MM.1S (cell line): Measurements from ENCODE around the gene RRM1.

Experiments used
- DNase-seq: peaks from one replicate; pipeline ENCODE4 v3.0.0-alpha.2; 2015
- H2AFZ ChIP-seq: fragments of 300-600 bp; sonication (generic); 2 replicates; pipeline ENCODE4 v1.6.0; 2016; ENCODE audit warnings: antibody characterized with exemption, low read length
- H3F3A ChIP-seq: fragments of 300-600 bp; sonication (generic); 2 replicates; pipeline ENCODE4 v1.6.1; 2016; ENCODE audit warnings: mild to moderate bottlenecking, antibody characterized with exemption, low read length, moderate library complexity, mixed read lengths; ENCODE audit not compliant: insufficient read depth
- H3K27ac ChIP-seq: fragments of 300-600 bp; sonication (generic); 2 replicates; pipeline ENCODE4 v1.5.1; 2016; ENCODE audit warnings: mild to moderate bottlenecking, low read length
- H3K27me3 ChIP-seq: fragments of 300-600 bp; sonication (generic); replicated peaks from 2 replicates; pipeline ENCODE4 v1.6.0; 2016; ENCODE audit warnings: low read length; ENCODE audit not compliant: insufficient read depth
- H3K36me3 ChIP-seq: fragments of 300-600 bp; sonication (generic); replicated peaks from 2 replicates; pipeline ENCODE4 v1.6.1; 2016; ENCODE audit warnings: mild to moderate bottlenecking, low read length, mixed read lengths; ENCODE audit not compliant: insufficient read depth
- H3K4me1 ChIP-seq: fragments of 300-600 bp; sonication (generic); 2 replicates; pipeline ENCODE4 v1.6.1; 2016; ENCODE audit warnings: low read length, mixed read lengths
- H3K4me2 ChIP-seq: fragments of 300-600 bp; sonication (generic); 2 replicates; pipeline ENCODE4 v1.6.0; 2016; ENCODE audit warnings: low read depth, low read length
- H3K4me3 ChIP-seq: fragments of 300-600 bp; sonication (generic); 2 replicates; pipeline ENCODE4 v1.5.1; 2016; ENCODE audit warnings: low read length, mixed read lengths
- H3K79me2 ChIP-seq: fragments of 300-600 bp; sonication (generic); 2 replicates; pipeline ENCODE4 v1.6.1; 2016; ENCODE audit warnings: mixed run types, low read length, mixed read lengths
- H3K9ac ChIP-seq: fragments of 300-600 bp; sonication (generic); 2 replicates; pipeline ENCODE4 v1.6.1; 2016; ENCODE audit warnings: low read length, mixed read lengths
- H3K9me2 ChIP-seq: fragments of 300-600 bp; sonication (generic); replicated peaks from 2 replicates; pipeline ENCODE4 v1.6.1; 2016; ENCODE audit warnings: mild to moderate bottlenecking, low read length, mixed read lengths; ENCODE audit not compliant: insufficient read depth
- H3K9me3 ChIP-seq: fragments of 300-600 bp; sonication (generic); replicated peaks from 2 replicates; pipeline ENCODE4 v1.6.1; 2016; ENCODE audit warnings: mild to moderate bottlenecking, low read length, mixed read lengths; ENCODE audit not compliant: insufficient read depth
- H4K20me1 ChIP-seq: fragments of 300-600 bp; sonication (generic); 2 replicates; pipeline ENCODE4 v1.6.1; 2016; ENCODE audit warnings: mild to moderate bottlenecking, low read length, moderate library complexity, mixed read lengths; ENCODE audit not compliant: insufficient read depth
- CTCF ChIP-seq: fragments of 300-600 bp; sonication (generic); IDR thresholded peaks from 2 replicates; pipeline ENCODE4 v1.5.1; 2016; ENCODE audit warnings: antibody characterized with exemption, low read length, mixed read lengths
- EZH2 ChIP-seq: fragments of 300-600 bp; sonication (generic); optimal IDR thresholded peaks from 2 replicates; pipeline ENCODE3; 2017; ENCODE audit warnings: low read depth, mild to moderate bottlenecking, antibody characterized with exemption, low read length, mixed read lengths
- EZH2phosphoT487 ChIP-seq: fragments of 300-600 bp; sonication (generic); IDR thresholded peaks from 2 replicates; pipeline ENCODE4 v1.6.1; 2018; ENCODE audit warnings: antibody characterized with exemption, low read length

Gene RRM1

GRCh38 chr11:4076774-4077173 is 17.8 kb upstream of the RRM1 start:
- Histone ChIP-seq H3K9ac (no peak overlapping the region), H3K9me2 (no peaks in the 10 kb centered on the region)
- no peak for DNase-seq

GRCh38 chr11:4083198-4083597 is 11.4 kb upstream of the RRM1 start:
- DNase-seq, result no peak
- H3K79me2 ChIP-seq, result no peaks in the 10 kb centered on the region
- no peak overlapping the region for H2AFZ ChIP-seq
- H3K9ac ChIP-seq, result no peak overlapping the region
- no peaks in the 10 kb centered on the region for H3K9me2 ChIP-seq
- no peaks in the 10 kb centered on the region for H3K9me3 ChIP-seq
- TF ChIP-seq CTCF, result no peak
- no peak for TF ChIP-seq EZH2phosphoT487
- no peak for TF ChIP-seq EZH2
- H3K4me3 ChIP-seq, result no peak overlapping the region
- no peaks in the 10 kb centered on the region for H4K20me1 ChIP-seq
- no peak overlapping the region for H3K27ac ChIP-seq
- no peak overlapping the region for H3K4me2 ChIP-seq
- H3K4me1 ChIP-seq, result no peaks in the 10 kb centered on the region
- H3K27me3 ChIP-seq, result no peaks in the 10 kb centered on the region
- H3F3A ChIP-seq, result no peaks in the 10 kb centered on the region
- H3K36me3 ChIP-seq, result 0 out of 2 replicates have a peak, but pooled peaks cover 4% of the 10 kb centered on the region

More at GRCh38 chr11:4076774-4077173, 17.8 kb upstream of the RRM1 start:
- H3K79me2 ChIP-seq, result 0 out of 2 replicates have a peak, but pooled peaks cover 9% of the 10 kb centered on the region
- no peak overlapping the region for H2AFZ ChIP-seq
- H3K9me3 ChIP-seq, result no peaks in the 10 kb centered on the region
- no peaks in the 10 kb centered on the region for H3K4me1 ChIP-seq
- H3K27me3 ChIP-seq, result no peaks in the 10 kb centered on the region
- H3K4me2 ChIP-seq, result no peak overlapping the region
- TF ChIP-seq EZH2phosphoT487 (no peak), CTCF (no peak), EZH2 (no peak)
- H3F3A ChIP-seq, result 0 out of 2 replicates have a peak, but pooled peaks cover 3% of the 10 kb centered on the region
- no peak overlapping the region for H3K4me3 ChIP-seq
- H3K36me3 ChIP-seq, result no peaks in the 10 kb centered on the region
- no peak overlapping the region for H3K27ac ChIP-seq
- H4K20me1 ChIP-seq, result no peaks in the 10 kb centered on the region

- no peak overlapping the region for H3K4me3 ChIP-seq
- H3K27me3 ChIP-seq, result no peaks in the 10 kb centered on the region
- DNase-seq, result no peak
- H3F3A ChIP-seq, result no peaks in the 10 kb centered on the region
- H3K9me3 ChIP-seq, result no peaks in the 10 kb centered on the region
- H3K79me2 ChIP-seq, result no peaks in the 10 kb centered on the region
- H3K36me3 ChIP-seq, result 0 out of 2 replicates have a peak, but pooled peaks cover 4% of the 10 kb centered on the region
- no peaks in the 10 kb centered on the region for H3K9me2 ChIP-seq
- no peak for TF ChIP-seq EZH2phosphoT487
- TF ChIP-seq EZH2, result no peak
- TF ChIP-seq CTCF, result no peak
- H2AFZ ChIP-seq, result no peak overlapping the region
- no peak overlapping the region for H3K9ac ChIP-seq
- H3K27ac ChIP-seq, result no peak overlapping the region
- H3K4me1 ChIP-seq, result no peaks in the 10 kb centered on the region
- no peak overlapping the region for H3K4me2 ChIP-seq
- H4K20me1 ChIP-seq, result no peaks in the 10 kb centered on the region
Observed at GRCh38 chr11:4084406-4085125, 10.0 kb upstream of the RRM1 start.
